EH (cell line): Measurements from ENCODE around the gene CSNK1A1L.

Source experiments
- DNase-seq: peaks from one replicate; pipeline ENCODE4 v3.0.0-alpha.2; 2015; ENCODE audit warnings: low read depth

Gene CSNK1A1L

DNA sequence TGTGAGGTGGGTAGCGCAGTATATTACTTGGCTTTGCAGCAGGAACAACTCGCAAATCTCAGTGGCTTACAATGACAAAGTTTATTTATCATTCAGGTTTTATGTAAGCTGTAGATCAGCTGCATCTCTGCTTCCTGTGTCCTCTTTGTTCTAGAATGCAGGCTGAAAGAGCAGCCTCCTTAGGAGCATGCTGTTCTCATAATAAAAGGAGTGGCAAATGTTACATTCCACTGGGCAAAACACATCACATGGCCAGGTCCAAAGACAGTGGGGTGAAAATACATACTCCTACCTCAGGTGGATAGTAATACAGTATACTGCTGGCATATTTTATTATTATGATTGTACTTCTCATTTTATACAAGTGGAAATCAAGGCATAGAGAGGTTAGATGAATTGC lies 1.2 kb upstream of the CSNK1A1L start:
- peak; percentile 21 for DNase-seq

DNA sequence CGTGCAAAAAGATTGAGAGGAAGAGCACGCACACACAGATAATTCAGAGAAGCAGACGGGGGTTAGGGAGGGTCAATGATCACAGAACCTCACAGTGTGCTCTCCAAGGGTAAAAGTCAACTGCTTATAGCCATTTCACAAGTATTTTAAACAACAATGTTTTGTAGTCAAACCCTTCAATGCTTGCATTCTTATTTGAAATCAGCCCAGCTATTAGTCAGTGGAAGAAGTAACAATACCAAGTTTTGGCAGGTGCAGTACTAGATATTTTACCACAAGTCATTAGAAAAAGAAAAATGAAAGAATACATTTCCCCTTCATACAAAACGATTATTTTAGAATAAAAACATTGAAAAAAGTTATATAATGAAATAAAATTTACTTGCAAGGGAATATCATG lies 2.6 kb downstream of the CSNK1A1L start:
- DNase-seq = no peak

DNA sequence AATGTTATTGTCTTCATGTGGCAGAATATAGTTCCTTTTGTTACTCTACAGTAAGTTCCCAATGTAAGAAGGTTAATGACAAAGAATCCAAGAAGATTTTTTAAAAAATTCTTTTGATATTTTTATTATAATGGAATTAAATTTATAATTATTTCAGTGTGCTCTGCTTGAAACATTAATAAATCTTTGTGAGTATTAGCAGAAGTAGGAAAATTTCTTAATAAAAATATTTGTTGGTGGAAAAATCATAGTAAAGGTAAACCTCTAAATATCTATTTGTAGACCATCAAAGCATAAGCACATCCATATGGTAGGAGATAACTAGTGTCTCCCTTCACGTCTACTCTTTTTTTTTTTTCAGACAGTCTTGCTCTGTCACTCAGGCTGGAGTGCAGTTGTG lies 4.3 kb downstream of the CSNK1A1L start:
- no peak for DNase-seq

GRCh38 chr13:37100731-37101130 lies 4.7 kb downstream of the CSNK1A1L start:
- DNase-seq = no peak

DNA sequence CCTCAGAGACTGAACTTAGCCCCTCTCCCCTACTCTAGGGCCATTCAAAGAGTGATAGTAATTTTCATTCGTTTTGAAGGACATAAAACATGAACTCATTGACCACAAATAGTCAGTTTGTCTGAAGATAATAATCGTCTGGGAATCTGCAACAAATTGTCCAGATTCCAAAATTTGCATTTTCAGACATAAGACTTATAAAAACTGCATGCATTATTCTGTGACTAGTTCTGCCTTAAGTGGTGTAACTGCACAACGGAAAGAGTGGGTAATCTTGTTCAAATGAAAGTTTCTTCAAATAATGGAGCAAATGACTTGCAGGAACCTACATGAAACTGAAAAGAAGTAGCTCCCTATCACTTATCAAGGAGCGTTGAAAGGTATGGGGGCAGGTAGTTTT lies 8.4 kb downstream of the CSNK1A1L start:
- DNase-seq = peak; percentile 78

DNA sequence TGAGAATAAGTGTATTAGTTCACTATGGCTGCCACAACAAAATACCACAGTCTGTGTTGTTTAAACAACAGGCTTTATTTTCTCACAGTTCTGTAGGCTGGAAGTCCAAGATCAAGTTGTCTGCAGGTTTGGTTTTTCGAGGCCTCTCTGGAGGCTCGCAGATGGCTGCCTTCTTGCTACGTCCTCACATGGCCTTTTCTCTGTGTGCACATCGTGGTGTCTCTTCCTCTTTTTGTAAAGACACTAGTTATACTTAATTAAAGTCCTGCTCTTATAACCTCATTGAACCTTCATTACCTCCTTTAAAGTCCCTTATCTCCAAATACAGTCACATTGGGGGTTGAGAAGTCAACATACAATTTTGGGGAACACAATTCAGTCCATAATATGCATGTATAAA lies 10.6 kb downstream of the CSNK1A1L start:
- DNase-seq = no peak

DNA sequence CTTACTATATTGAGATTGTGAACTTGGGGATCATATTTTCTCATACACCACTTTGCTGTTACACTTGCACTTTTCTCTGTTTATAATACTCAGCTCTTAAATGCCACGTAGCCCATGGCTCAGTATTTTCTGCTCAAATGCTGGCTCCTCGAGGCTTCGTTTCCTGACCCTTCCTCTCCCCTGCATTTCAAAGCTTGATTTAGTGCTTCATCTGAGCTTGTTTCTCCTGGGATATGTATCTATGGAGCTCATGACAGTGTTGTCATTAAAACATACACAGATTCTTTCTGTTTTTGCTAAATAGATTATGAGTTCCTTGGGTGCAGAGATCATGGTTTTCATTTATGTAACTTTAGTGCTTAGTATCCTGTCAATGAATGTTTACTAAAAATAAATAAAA lies 11.4 kb downstream of the CSNK1A1L start:
- DNase-seq = no peak

GRCh38 chr13:37091835-37092234 lies 13.6 kb downstream of the CSNK1A1L start:
- no peak for DNase-seq

DNA sequence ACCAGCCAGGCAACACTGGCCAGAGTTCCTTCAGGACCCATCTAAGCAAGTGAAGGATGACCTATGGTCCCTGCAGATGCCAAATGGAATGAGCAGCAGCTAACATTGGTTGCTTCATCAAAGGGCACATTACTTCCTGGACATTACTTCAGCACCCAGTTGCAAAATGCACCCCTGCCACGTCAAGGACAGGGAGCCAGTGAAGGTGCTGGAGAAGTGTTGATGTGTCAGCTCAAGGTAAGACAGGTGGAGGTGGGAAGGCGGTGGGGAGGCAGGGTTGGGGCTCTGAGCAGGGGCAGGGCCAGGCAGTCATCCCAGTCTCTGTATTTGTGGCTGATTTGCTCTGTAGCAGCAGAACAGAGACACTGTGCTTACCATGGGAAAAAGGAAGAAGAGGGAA lies 14.6 kb downstream of the CSNK1A1L start:
- DNase-seq = no peak

DNA sequence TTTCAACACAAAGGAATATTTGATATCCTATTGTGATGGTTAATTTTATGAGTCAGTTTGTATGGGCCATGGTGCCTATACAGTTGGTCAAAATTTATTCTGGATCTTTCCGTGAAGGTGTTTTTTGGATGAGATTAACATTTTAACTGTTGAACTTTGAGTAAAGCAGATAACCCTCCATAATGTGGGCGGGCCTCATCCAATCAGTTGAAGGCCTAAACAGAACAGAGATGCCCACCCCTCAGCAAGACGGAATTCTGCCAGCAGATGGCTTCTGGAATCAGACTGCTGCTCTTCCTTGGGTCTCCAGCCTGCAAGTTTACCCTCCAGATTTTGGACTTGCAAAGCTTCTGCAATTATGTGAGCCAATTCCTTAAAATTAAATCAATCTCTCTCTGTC lies 16.0 kb downstream of the CSNK1A1L start:
- no peak for DNase-seq

DNA sequence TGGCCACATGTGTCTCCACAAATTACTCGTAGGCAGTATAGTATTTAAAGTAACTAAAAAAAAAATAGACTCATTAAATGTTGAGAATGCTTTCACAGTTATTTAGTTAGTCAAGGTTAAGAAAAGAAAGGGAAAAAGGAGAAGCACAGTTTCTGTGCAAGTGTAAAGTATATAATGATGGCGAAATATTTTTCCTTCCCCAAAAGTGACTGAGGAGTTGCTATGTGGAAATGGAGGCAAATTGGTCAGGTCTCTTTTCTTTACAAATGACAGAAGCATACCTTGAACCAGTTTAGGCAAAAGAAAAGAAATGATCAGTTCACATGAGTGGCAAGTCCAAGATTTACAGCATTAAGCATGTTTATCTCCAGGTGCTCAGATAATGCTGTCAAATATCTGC lies 18.0 kb downstream of the CSNK1A1L start:
- DNase-seq = no peak

DNA sequence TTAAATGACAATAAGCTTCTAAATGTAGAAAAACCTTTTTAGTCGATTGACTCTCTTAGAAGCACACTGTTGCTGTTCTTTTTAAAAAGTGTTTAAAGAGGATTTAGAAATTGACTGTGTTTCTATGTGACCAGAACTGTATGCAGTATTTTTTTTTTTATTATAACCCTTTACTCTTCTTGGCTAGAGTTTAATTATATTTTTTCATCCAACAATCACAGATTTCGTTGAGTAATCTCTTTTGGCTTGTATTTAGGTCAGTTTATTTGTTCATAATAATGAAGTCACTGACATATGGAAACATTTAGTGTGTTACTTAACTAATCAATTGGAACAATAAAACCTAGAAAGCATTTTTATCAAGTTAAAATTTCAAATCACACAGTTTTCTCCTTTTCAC lies 19.9 kb downstream of the CSNK1A1L start:
- no peak for DNase-seq

DNA sequence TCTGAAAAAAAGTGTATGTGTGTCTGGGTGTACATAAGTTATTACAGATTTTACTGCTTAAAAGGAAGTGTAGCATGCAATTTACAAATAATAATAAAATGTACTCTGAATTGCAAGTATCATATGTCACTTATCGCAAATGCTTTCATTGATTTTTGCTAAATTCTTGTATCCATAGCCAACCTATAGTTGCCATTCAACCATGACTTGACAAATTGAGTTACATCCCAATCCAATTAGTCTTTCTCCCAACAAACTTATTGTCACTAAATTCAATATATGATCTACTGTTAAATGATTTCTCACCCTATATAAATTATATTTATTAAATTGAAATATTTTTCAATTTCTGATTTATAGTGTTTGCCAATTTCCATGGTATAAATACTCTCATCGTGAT lies 28.6 kb downstream of the CSNK1A1L start:
- DNase-seq = no peak

GRCh38 chr13:37075164-37075563 lies 30.3 kb downstream of the CSNK1A1L start:
- DNase-seq = no peak

DNA sequence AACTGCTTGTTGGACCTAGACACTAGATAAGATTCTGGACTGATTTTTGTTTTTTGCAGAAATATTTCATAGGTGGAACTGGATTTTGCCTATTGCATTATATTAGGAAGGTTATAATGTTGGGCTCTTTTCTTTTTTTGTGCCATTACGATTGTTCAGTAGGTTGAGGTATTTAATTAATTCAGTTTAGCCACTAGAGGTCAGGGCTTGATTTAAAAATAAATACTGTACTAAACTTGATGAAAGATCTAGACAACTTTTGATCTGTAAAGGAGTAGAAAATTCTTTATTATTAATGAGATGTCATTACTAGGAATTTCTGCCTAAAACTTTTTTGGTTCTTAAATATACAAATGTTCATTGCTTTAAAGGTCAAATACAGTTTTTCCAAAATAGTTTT lies 30.8 kb downstream of the CSNK1A1L start:
- DNase-seq = peak; percentile 62

- no peak for DNase-seq
These were observed 33.4 kb downstream of the CSNK1A1L start for GRCh38 chr13:37072024-37072423.

GRCh38 chr13:37070956-37071355 lies 34.5 kb downstream of the CSNK1A1L start:
- DNase-seq = no peak

GRCh38 chr13:37070145-37070695 lies 35.2 kb downstream of the CSNK1A1L start:
- DNase-seq = no peak

DNA sequence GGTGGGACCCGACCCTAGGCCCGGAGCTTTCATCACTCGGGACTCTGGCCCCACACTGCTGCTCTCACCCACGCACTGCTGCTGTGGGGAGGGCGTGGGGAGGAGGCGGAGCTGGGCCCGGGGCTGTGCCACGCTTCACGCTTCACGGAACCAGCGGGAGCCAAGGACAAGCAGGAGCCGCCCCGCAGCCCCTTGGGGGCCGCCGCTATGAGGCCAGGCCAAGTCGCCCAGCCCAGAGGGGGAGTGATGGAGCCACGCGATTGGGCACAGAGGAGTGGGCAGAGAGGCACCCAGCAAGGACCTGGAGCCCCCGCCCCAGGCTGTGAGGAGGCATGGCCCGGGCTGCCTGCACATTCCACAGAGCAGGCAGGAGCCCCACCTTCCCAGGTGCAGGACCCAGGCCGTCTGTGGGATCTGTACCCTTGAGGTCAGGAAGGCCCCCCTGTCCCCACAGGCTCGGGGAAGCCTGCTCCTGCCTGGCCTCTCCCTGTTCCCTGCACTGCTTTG lies 35.8 kb downstream of the CSNK1A1L start:
- no peak for DNase-seq

DNA sequence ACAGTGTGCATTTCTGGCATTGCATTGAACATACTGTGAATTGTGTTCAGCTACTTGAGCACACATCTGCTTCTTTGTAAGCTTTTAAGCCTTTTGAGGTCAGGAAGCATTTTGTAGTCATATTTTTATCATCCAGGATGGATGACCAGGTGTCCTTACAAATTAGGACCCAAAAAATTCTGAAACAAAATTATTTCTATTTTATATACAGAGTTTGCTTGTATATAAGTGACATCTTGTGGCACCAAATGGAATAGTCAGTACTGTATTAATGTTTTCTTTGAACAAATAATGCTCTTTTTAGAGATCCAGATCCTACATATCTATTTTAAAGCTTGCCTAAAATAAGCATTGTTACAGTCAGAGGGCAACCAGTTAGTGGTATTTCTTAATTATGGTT lies 36.5 kb downstream of the CSNK1A1L start:
- peak; percentile 19 for DNase-seq

GRCh38 chr13:37067874-37068273 lies 37.6 kb downstream of the CSNK1A1L start:
- no peak for DNase-seq

- DNase-seq = no peak
These were observed 39.5 kb downstream of the CSNK1A1L start for GRCh38 chr13:37065890-37066526.

DNA sequence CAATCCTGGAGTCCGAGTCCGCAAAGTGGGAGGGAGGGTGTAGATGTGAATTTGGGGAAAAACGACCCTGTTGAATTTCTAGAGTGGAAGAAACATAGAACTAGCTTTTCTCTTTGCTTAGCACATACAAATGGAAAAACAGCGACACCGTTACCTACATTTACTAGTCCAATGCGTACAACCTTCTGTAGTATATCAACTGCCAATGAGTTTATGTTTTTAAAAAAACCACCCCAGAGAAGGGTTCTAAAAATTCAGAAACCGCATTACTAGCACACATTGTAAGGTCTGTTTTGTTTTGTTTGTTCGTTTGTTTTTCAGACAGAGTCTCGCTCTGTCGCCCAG lies 45.6 kb downstream of the CSNK1A1L start:
- no peak for DNase-seq
